T follicular helper cell (primary cell): ENCODE results near the gene GREB1.

ENCODE experiments used
- DNase-seq: peaks from one replicate; pipeline ENCODE4 v3.0.0-alpha.2; 2020; ENCODE audit warnings: low read depth

Gene GREB1

DNA sequence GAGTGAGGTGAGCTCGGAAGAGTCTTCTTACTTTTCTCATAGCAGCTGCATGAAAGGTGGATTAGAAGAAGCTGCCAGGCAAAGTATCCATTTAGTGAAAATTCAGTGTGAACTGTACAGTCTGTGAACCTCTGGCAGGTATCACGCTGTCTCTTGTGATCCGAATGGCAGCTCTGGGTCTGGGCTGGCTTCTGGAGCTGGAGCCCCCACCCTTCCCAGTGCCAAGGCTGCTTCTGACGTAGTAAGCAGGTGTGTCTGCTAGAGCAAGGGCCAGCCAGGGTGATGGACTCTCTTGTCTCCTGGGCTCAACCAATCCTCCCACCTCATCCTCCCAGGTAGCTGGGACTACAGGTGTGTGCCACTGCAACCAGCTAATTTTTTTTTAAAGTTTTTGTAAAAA is 150.1 kb downstream of the GREB1 start:
- DNase-seq, result no peak

DNA sequence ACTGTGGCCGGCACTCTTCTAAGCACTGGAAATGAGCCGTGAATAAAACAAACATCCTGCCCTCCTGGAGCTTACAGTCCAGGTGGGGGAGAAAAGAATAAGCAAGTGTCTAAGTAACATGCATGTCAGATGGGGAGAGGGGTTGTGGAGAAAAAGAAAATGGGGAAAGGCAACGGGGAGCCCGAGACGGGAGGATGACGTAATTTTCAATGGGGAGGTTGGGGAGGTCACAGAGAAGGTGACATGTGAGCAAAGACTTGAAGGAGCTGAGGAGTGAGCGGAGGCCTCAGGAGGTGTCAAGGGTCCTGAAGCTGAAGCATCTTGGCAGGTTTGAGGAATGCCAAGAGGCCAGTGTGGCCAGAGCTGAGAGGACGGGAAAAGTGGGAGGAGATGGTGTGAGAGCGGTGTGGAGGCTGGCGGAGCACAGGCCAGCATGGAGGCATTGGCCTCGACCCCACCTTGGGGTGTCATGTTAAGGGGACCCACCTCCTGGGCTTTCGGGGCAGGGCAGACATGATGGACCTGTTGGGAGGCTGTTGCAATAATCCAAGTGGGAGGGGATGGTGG is 151.1 kb downstream of the GREB1 start:
- no peak for DNase-seq

- no peak for DNase-seq
Observed at GRCh38 chr2:11685906-11686470, 152.1 kb downstream of the GREB1 start.

DNA sequence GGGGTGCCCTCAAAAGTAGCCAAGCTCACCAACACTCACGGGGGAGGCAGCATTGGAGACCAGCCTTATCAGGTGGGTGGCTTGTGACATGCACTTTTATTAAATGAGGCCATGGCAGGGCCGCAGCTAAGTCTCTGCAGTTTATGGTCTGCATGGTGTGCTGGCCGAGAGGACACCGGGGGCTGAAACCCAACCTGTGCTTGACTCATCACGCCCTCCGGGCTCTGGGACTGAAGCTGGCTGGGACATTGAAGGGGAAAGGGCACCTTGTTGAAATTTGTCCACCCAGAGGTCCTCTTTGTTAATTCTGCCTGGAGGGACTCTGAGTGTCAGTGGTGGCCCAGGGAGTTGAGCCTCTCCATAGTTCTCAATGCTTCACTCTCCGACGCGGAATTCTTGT is 153.9 kb downstream of the GREB1 start:
- DNase-seq, result no peak

DNA sequence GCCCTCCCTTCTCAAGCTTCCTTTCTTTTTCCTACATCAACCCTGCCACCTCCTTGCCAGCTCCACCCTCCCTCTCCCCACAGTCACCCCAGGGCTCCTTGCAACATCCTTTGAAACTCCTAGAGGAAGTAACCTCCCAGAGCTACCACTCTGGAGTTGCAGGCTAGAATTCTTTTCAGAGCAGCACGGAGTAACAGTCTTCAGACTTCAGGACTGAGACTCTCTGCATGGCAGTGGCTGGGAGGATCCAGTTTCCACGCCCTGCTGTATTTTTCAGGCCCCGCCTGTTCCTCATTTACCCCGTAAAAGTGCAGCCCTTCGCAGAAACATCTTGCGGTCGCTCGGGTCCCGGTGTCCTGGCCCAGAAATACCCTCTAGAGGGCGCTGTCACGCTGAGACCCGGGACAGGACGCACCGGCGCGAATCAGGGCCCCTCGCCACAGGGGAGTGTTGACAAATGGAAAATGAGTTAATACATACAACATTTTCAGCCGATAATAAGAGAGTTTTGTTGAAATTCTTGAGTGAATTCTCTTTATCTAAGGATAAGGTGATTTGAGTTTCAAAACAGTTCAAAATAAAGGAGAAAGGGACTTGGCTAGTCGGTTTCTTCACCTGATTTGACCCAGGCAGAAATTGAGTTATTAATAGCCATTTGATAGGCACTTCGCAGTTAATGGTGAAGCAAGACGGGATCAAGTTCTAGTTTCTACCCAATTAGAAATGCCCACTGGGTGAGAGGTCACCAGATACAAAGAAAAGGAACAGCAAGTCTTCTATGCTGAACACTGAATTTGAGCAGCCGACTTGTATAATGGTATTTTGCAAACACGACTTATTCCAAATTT is 154.6 kb downstream of the GREB1 start:
- peak; percentile 68 for DNase-seq

GRCh38 chr2:11691076-11691660 is 157.3 kb downstream of the GREB1 start:
- no peak for DNase-seq
